Stimulated activated CD8-positive, alpha-beta memory T cell treated with anti-CD3 and anti-CD28 coated beads, Interleukin-7, amount 100 ng/mL, for 4 hours (primary cell): ENCODE data around the gene PPM1F.

Experiments
- DNase-seq, 2 donors: peaks; one replicate each; pipeline ENCODE4 v3.0.0-alpha.2; 2020; ENCODE audit warnings: low read depth in 2 of 2

Gene PPM1F, protein sequence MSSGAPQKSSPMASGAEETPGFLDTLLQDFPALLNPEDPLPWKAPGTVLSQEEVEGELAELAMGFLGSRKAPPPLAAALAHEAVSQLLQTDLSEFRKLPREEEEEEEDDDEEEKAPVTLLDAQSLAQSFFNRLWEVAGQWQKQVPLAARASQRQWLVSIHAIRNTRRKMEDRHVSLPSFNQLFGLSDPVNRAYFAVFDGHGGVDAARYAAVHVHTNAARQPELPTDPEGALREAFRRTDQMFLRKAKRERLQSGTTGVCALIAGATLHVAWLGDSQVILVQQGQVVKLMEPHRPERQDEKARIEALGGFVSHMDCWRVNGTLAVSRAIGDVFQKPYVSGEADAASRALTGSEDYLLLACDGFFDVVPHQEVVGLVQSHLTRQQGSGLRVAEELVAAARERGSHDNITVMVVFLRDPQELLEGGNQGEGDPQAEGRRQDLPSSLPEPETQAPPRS

DNA sequence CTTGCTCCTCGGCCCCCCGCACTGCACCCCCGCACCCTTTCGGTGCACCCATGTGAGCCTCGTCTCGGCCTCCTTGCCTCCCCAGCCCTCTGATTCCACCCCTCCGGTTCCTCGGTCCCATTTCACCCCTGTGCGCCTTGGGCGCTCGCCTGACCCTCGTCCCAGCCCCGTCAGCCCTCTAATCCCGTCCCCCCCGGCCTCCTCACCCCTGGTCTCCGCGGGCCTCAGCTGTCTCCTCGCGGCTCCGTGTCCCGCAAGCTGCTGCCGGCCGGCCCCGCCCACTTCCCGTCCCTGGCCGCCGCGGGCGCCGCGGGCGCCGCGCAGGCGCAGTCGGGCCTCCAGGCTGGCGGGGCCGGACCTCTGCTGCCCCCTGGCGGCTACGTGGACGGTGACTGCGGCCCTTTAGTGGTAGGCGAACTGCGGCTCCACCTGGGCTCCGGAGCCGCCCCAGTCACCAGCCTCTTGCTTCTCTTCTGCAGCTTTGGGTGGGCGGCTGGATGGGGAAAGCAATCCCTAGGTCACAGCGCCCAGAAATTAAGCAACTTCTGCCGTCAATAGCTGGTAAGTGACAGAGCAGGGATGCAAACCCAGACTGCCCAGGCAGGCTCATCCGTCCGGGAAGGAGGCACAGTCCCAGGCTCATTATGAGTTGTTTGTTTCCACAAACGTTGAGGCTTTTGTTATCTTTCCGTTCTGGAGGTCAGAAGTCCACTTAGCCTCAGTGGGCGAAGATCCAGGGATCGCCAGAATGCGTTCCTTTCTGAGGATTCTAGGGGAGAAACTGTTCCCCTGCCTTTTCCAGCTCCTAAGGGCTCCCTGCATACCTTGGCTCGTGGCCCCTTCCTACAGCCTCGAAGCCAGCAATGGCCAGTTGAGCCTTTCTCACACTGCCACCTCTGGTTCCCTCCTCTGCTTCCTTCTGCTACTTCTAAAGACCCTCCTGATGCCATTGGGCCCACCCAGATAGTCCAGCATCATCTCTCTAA is at the start of gene PPM1F:
TSS of gene PPM1F (minus strand) at position 263 of the 986 bp plus-strand sequence. CDS start 6,800 bp downstream, outside the sequence.
- peak; percentile 65 to 81 for DNase-seq

DNA sequence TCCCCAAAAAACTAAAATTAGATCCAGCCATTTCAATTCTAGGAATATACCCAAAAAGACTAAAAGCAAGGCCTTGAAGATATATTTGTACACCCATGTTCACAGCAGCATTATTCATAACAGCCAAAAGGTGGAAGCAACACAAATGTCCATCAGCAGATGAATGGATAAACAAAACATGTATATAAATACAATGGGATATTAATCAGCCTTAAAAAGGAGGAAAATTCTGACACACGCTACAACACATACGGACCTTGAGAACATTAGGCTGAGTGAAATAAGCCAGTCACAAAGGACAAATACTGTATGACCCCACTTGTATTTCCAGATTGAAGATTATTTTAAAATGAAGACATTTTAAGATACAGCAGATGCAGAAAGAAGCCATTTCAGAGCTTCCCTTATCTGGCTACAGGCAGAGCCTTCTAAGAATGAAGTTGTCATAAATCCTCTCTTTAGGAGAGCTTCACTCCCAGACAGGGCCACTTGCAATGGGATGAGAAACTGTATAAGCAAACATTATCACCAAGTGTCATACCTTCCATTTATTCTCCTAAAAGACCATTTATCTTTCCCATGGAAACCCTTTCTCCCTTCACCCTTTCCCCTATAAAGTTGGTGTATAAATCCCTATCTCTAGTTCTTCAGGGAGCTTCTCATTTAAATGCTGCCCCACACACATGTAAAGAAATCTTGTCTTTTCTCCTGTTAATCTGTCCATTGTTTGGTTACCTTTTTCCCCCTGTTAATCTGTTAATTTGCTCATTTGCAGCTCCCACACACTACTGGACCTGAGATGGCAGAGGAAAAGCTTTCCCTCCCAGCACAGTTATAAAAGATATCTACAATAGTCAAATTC is 49.2 kb upstream of the PPM1F start:
- DNase-seq = no peak

DNA sequence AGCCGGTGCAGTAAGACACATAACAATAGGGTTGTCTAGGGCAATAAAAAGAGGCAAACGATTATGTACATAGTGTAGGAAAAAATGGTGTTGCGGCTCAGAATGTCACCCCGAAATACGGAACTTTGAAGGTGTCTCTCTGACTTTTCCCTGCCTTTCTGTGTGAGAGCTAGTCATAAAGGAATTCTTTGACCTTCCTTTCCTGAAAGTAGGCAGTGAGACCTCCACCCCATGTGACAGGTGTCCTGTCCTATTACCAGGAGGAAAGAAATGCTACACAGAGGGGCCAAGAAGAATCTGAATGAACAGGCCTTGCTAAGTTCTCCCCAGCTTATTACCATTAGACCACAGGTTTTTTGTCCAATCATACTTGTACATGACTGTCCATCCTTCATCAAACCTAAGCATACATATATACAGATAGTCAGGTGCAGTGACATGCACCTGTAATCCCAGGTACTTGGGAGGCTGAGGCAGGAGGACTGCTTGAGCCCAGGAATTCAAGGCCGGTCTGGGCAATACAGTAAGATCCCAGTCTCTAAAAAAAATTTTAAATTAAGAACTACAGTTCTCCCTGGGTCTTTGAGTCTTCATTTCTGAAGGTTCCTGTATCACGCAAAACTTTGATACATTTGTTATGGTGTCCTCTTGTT is 46.1 kb upstream of the PPM1F start:
- no peak for DNase-seq

DNA sequence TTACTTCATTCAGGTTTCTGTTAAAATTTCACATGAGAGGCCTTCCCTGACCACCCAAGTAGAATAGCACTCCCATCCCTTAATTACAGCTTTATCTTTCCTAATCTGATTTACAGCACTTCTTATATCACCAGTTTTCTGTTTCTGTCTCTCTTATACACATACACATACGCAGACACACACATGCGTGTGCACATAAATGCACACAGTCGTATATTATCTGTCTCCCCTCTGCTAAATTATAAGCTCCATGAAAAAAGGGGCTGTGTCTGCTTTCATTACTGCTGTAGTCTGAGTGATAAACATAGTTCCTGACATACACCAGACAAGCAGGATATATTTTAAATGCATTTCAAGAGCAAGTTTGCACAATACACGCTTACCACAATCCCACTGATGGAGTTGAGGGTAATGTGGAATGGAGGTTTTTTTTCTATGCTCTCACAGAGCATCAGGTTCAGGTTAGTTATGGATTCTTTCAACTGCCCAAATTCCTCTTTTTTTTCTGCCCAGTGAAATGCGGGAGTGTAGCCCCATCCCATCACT is 43.6 kb upstream of the PPM1F start:
- DNase-seq = no peak

DNA sequence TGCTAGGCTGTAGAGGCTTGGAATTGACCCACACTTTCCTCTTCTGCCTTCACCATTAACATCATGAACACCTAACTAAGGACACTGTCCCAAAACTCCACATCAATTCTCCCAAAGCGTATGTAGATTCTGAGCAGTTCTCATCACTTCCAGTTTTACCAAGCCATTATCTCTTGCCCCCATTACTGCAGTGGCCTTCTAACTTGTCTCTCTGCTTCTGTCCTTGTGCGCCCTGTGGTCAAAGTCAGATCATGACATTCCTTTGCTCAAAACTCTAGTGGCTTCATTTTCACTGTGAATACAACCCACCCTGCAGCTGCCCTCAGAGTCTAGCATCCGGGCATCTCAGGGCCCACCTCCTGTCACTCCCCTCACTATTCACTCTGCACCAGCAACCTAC is 43.0 kb upstream of the PPM1F start:
- DNase-seq = no peak

DNA sequence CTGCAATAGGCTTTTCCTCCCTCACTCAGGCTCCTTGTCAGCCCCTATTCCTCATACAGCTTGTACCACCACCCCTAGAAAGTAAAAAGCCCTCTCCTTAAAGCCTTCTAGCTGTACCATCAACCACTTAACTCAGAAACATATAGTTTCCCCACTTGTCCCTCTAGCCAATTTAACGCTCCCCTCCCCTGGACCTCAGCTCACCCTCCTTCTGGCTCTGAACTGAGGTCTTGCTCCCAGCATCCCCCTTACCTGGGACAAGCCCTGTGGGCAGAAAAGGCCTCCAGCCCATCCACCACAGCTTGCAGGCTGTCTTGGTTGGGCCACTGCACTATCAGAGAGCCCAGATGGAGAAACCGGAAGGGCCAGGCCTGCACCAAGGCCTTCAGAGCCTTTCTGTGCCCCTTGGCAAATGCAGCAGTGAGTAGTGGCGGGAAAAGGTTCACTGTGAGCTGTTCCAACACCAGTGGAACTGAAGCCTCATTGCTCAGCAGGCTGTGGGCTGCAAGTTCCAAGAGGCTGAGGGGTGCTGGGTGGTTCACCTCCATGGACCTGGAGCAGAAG is 42.3 kb upstream of the PPM1F start:
- DNase-seq = no peak

DNA sequence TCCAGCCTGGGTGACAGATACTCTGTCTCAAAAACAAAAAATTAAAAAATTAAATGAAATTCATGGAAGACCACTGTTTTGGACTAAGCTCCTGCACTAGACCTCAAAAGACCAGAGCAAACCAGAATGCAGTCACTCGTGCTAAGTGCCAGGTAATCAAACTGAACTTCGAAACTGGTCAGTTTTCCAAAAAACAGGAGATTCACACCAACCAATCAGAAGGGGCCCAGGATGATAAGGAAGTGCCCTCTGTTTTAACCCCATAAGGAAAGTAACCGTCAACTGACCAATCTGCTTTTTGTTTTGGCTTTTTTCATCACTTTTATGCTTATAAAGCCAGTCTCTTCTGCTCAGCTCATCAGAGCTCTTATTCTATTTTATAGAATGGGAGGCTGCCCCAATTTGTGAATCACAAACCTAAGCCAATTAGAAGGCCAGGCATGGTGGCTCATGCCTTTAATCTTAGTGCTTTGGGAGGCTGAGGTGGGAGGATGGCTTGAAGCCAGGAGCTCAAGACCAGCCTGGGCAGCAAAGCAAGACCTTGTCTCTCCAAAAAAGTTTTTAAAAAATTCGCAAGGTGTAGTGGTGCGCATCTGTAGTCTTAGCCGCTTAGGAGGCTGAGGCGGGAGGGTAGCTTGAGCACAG is 40.1 kb upstream of the PPM1F start:
- DNase-seq = no peak

DNA sequence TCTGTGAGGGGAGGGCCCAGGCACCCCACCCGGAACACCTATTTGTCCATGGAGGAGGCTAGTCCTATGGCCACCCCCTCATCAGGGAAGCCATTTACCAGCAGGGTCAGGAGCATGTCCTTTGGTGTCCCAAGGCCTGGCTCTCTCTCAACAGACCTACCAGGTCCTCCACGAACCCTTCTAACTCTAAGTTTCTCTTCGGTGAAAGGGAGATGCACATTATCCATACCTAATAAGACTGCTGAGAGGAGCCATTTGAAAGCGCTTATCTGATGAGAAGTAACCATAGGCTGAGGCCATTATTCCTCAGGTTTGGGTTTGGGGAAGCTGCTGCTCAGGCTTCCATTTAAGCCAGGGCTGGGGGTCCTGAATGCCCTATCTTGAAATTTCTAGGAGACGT is 39.1 kb upstream of the PPM1F start:
- DNase-seq = no peak

DNA sequence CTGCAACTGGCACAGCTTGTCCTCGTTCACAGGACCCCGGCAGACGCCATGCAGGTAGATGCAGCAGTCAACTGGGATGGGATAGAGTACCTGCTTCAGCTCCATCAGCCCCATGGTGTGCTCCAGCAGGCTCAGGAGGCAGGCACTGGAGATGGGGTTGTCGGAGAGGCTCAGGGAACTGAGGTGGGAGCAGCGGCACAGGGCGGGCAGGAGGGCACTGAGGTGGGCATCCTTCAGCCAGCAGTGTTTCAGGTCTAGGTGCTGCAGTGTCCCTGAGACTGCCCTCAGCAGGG is 38.6 kb upstream of the PPM1F start:
- DNase-seq = no peak

DNA sequence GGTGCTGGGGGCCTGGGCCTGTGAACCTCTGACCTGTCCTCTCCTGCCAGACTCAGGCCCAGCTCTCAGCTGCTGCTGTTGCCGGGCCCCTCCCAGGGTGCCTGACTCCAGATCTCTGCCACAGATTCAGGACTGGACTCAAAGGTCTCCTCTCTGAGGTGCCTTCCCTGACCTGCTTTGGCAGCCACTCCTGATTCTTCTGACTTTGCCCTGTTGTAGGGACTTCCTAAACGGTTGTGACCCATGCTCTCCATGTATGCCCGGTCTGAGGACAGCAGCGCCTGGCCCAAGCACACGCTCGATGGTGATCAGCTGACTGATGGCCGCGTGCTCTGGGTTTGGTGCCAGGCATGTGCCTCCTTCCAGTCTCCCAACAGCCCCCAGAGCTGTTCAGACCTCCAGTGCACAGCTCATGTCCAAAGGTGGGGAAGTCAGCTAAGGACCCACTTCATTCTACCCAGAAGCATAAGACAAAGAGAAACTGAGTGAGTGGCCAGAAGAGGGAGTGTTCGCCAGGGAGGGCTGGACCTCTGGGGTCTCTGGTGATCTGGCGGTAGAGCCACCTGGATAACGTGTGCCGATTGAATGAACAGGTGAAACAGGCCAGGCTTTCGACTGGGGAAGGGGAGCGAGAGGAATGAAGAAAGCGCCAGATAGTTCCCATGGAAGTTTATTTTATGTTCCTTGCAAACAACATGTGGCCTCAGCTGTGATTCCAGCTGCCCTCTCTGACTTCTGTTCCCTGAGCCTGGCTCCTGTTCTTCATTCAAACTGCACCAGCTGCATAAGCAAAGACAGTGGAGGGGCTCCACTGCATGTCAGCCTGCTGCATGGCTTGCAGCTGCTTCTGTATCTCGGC is 38.0 kb upstream of the PPM1F start:
- DNase-seq = no peak

DNA sequence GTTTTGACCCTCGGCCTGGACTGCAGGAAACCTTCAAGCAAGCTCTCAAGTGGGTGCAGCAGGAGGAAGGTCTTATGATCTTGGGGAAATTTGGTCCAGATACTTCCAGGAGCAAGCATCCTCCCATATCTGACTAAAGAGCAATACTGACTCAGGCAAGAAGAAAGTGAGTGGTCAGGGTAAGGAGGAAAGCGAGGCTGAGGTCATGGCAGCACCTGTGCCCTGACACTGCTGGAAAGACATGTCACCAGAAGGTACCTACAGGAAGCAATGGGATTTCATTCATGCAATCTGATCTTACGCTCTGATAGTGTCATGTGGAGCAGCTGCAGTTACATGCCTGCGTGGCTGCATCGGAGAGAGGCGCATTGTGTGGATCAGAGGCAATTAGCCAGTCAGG is 36.4 kb upstream of the PPM1F start:
- DNase-seq = no peak

DNA sequence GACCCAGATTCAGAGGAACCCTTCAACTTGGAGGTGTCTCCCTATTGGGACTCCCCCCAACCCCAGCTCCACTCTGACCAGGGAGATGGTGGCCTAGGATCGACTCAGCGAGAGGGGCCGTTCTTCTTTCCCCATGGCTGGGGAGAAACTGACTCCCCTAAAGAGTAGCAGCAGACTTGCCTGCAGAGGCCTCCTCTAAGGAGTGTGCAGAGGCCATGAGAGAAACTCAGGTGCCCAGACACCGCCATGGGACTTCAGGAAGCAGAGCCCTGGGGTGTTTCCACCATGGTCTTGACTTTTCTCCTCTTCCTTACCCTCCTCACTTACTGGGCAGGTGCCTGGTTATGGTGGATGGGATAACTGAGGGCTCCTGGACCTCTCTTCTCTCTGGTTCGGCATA is 32.6 kb upstream of the PPM1F start:
- DNase-seq = no peak

DNA sequence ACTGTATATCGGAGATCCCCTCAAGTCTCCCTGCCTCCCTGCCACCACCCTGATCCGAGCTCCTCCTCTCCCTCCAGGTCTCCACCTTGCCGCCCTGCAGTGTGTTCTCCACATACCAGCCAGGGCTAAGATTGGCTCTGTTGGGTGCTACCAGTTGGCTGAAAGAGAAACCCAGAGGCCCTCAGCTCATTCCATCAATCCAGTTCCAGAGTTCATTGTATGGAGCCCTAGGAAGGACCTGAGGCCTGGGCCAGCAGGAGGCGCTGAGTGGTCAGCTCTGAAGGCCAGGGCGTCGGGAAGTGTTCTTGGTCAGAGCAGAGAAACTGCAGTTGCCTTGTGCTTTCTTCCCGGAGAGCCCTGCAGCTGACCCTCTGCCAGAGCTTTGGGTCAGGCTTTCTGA is 32.1 kb upstream of the PPM1F start:
- DNase-seq = no peak

DNA sequence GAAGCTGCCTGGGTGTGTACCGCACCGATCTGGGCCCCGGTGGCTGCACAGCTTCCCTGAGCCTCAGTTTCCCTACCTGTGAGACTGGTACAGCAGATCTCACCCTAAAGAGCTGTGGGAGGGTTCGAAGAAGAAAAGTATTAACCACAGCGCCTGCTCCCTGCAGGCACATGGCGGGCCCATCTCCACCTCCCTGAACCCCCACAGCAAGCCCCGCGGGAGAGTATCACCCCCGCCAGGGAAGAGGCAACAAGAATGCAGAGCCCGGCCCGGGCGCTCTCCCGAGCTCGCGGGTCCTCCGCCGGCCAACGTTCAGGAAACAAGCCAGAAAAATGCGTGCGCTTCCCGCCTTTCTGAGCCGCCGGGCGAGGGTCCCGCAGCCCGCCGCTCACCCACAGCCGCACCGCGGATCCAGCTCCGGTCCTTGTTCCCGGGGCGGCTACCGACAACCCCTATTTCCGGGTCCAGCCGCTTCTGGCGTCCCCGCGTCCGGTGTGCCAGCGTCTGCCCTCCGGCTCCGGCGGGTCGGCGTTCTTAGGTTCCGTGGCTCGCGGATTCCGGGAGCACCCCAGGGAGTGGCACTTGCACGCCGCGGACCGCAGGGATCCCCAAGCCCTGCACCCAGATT is 29.8 kb upstream of the PPM1F start, which contains the start of gene TOP3B:
TSS of gene TOP3B (minus strand) at position 450 of the 628 bp plus-strand sequence. CDS start 7,078 bp downstream, outside the sequence.
- peak; percentile 55 to 66 for DNase-seq

DNA sequence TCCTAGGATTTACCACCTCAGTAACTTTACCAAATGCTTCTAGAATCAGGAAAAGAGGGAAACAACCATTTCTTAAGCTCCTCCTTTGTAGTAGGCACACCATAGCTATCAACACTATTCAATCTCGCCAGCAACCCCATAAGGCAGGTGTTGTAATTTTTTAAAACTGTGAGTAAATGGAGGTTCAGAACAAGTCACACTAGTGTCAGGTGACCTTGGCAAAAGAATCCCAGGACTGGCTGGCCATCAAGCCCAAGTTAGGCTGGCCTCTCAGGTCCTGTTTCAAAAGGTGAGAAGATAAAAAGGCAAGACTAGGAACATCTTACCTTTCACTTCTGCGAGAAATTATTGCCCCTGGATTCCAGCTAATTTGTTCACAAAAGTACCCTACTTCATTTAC is 29.2 kb upstream of the PPM1F start:
- no peak for DNase-seq

DNA sequence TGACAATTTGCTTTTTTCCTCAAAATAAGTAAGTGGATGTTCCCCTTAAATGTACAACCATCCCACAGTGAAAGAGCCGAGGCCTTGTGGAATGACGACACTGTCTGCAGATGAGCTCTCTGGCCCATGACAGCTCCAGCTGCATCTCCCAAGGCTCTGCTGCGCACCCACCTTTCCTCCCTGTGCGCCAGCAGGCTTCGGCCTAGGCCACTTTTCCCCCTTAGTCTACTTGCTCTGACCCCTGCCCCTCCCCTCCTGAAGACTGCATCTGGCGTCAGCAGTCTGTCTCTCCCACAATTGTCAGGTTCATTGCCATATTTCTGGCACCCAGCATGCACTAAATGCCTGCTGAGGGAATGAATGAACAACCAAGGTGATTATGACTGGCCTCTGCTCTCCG is 27.9 kb upstream of the PPM1F start:
- DNase-seq = no peak

DNA sequence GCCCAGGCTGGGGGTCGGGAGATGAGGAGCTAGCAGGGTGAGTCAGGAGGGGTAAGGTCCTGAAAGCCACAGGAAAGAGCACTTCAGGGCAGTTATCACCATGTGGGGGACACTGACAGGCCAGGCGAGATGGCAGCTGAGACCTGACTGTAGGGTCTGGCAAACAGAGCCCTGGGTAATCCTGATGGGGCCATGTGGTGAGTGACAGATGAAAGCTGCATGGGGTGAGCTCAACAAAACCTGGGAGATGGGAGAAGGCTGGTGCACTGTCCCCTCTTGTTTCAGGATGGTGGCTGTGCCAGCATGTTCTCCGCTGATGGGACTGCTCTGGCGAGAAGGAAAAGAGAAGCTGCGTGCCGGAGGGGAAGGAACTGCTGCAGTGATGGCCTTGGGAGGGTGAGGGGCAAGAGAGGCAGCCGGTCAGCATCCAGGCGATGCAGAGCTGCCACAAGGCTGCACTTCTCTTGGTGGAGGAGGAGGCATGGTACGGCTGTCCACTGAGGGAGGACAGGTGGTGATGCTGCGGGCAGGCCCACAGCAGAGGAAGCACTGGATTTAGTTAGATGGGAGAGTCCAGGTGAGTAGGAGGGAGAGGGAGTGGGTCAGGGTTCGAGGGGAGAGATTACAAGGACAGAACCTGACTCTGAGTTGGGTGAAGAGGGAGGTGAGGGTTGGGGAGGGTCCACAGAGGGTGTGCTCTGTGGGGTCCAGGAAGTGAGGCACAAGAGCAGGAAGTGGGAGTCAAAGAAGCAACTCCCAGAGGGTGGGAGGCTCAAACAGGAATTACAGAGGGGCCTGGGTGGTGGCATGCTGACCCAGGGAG is 26.1 kb upstream of the PPM1F start:
- DNase-seq = no peak

DNA sequence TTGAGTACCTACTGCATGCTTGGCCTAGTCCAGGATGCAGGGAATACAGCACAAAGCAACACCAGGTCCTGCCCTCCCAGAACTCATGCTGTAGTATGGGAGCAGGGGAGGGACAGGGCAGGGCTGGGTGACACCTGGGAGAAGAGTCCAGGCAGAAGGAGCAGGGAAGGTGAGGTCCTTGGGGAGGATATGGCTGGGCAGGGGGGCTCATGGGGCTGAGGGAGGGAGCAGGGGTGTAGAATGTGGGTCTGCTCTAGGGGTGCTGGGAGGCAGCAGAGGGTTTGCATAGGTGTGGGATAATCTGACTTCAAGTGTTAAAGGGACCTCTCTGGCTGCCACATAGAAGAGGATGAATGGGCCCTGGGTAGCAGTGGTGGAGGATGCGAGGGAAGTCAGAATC is 25.2 kb upstream of the PPM1F start:
- no peak for DNase-seq
